PFSK-1 (cell line): Measurements from ENCODE around the gene PI4KA.

Source experiments
- FOXP2 ChIP-seq: optimal IDR thresholded peaks from 2 replicates; pipeline ENCODE3; 2011; ENCODE audit warnings: borderline replicate concordance, control low read depth, inconsistent platforms; ENCODE audit not compliant: insufficient read depth; ENCODE audit errors: extremely low read length, extremely low read depth
- POLR2AphosphoS5 ChIP-seq: IDR thresholded peaks from 2 replicates; pipeline ENCODE4 v1.6.1; 2012; ENCODE audit warnings: low read depth, mild to moderate bottlenecking, control low read depth, low read length, moderate library complexity
- SIN3A ChIP-seq: IDR thresholded peaks from 2 replicates; pipeline ENCODE4 v1.6.1; 2012; ENCODE audit warnings: mild to moderate bottlenecking, low read length, moderate library complexity, borderline replicate concordance; ENCODE audit not compliant: insufficient read depth
- TAF1 ChIP-seq: IDR thresholded peaks from 2 replicates; pipeline ENCODE4 v1.6.1; 2012; ENCODE audit warnings: low read length, control low read depth, borderline replicate concordance; ENCODE audit not compliant: insufficient read depth
- TF ChIP-seq, protein P1 (sequence below), 2 experiments: IDR thresholded peaks; 2 replicates each; pipeline versions ENCODE4 v1.6.1 to v1.8.0; 2011 to 2012; ENCODE audit warnings: low read depth in 2 of 2, low read length in 2 of 2, control low read depth in 1 of 2, inconsistent platforms in 1 of 2, mild to moderate bottlenecking in 1 of 2, moderate library complexity in 1 of 2; ENCODE audit not compliant: insufficient read depth in 1 of 2

Gene PI4KA

GRCh38 chr22:20744456-20744855, 114.2 kb downstream of the PI4KA start:
- TF ChIP-seq TAF1 (no peak), POLR2AphosphoS5 (no peak), SIN3A (no peak), FOXP2 (no peak)
- TF ChIP-seq, protein P1, sequence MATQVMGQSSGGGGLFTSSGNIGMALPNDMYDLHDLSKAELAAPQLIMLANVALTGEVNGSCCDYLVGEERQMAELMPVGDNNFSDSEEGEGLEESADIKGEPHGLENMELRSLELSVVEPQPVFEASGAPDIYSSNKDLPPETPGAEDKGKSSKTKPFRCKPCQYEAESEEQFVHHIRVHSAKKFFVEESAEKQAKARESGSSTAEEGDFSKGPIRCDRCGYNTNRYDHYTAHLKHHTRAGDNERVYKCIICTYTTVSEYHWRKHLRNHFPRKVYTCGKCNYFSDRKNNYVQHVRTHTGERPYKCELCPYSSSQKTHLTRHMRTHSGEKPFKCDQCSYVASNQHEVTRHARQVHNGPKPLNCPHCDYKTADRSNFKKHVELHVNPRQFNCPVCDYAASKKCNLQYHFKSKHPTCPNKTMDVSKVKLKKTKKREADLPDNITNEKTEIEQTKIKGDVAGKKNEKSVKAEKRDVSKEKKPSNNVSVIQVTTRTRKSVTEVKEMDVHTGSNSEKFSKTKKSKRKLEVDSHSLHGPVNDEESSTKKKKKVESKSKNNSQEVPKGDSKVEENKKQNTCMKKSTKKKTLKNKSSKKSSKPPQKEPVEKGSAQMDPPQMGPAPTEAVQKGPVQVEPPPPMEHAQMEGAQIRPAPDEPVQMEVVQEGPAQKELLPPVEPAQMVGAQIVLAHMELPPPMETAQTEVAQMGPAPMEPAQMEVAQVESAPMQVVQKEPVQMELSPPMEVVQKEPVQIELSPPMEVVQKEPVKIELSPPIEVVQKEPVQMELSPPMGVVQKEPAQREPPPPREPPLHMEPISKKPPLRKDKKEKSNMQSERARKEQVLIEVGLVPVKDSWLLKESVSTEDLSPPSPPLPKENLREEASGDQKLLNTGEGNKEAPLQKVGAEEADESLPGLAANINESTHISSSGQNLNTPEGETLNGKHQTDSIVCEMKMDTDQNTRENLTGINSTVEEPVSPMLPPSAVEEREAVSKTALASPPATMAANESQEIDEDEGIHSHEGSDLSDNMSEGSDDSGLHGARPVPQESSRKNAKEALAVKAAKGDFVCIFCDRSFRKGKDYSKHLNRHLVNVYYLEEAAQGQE (IDR thresholded peaks at IDR 0.05; ENCODE audit: insufficient read depth in 1 of 2, low read depth in 2 of 2, low read length in 2 of 2): no peak

GRCh38 chr22:20742764-20743163, 115.8 kb downstream of the PI4KA start:
- TF ChIP-seq SIN3A (no peak), TAF1 (no peak), POLR2AphosphoS5 (no peak), FOXP2 (no peak)
- TF ChIP-seq, protein P1 (IDR thresholded peaks at IDR 0.05; ENCODE audit: insufficient read depth in 1 of 2, low read depth in 2 of 2, low read length in 2 of 2): no peak

GRCh38 chr22:20741634-20742581, 116.7 kb downstream of the PI4KA start:
- TF ChIP-seq SIN3A (no peak), TAF1 (no peak), POLR2AphosphoS5 (no peak), FOXP2 (no peak)
- TF ChIP-seq, protein P1 (IDR thresholded peaks at IDR 0.05; ENCODE audit: insufficient read depth in 1 of 2, low read depth in 2 of 2, low read length in 2 of 2): no peak

- TF ChIP-seq, protein P1 (IDR thresholded peaks at IDR 0.05; ENCODE audit: insufficient read depth in 1 of 2, low read depth in 2 of 2, low read length in 2 of 2): no peak
- TF ChIP-seq TAF1 (no peak), FOXP2 (no peak), POLR2AphosphoS5 (no peak), SIN3A (no peak)
Observed at GRCh38 chr22:20741008-20741633, 117.5 kb downstream of the PI4KA start.
